ENCODE data around the gene HLA-DPA1.
A peak's percentile ranks its signal among the peaks of the same experiment; 100 is the strongest.

The HLA-DPA1 gene

DNA sequence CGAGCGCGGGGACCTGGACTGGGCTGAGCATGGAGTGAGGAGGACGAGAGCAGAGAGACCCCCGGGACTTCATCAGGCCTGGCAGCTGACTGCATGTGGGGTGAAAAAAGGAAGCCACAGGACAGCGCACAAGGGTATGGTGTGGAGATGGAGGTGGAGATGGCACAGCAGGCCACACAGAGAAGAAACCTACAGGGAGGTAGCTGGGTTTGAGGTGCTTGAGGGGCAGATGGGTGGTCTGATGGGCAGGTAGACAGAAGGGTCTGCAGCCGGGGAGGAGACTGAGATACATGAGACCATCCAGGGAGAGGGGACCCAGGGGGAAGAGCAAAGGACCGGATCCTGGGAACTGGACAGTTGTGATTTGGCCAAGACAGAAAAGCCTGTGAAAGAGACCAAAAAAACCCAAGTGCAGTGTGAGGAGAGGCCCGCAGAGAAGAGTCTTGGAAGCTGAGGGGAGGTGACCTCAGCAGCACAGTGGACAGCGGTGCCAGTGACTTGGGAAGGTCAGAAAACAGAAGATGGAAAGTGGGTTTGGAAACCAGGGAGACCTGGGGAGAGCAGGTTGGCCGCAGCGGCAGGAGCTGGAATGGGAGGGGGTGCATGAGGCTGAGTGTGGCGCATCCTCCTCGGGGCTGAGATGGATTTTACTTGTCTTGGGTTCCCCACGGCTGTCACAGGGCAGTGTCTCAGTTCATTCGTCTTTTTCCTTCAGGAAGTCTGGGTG, 7.8 kb upstream of the HLA-DPA1 start:
- H3K4me3 ChIP-seq (ENCODE audit: low read length) = peak overlapping the region; percentile 53
- no peaks in the 10 kb centered on the region for H3K9me3 ChIP-seq (ENCODE audit: low read length)
- peak overlapping the region; percentile 75 for H2AFZ ChIP-seq (ENCODE audit: low read depth, low read length)
- no peaks in the 10 kb centered on the region for H3K4me1 ChIP-seq (ENCODE audit: insufficient read depth, low read length)
- H3K27me3 ChIP-seq (ENCODE audit: insufficient read depth, low read length) = peaks cover 3% of the 10 kb centered on the region
- no peaks in the 10 kb centered on the region for H3K36me3 ChIP-seq (ENCODE audit: insufficient read depth, low read length)

DNA sequence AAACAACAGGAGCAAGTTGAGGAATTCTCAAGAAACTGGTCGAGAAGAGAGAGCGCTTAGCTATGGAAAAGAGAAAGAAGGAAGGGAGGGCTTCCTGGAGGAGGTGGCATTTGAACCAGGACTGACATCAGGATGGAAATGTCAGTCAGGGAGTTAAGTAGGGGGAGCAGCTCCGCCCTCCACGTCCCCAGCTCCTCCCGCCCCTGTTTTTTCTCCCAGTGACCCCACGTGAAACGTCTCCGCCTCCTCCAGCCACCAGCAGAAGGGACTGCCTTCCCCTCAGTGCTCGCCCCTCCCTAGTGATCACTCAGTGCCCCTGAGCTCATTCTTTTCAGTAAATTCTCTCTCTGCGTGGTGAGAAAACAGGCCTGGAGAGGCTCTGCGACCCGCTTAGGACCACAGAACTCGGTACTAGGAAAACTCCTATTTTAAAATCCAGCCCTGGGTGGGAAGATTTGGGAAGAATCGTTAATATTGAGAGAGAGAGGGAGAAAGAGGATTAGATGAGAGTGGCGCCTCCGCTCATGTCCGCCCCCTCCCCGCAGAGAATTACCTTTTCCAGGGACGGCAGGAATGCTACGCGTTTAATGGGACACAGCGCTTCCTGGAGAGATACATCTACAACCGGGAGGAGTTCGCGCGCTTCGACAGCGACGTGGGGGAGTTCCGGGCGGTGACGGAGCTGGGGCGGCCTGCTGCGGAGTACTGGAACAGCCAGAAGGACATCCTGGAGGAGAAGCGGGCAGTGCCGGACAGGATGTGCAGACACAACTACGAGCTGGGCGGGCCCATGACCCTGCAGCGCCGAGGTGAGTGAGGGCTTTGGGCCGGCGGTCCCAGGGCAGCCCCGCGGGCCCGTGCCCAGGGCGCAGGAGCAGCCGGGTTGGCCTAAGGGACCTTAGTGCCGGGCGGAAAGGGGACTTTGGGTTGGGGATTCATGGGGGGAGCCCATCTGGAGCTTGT, 7.0 kb upstream of the HLA-DPA1 start:
- Histone ChIP-seq H3K4me1 (ENCODE audit: insufficient read depth, low read length) (no peaks in the 10 kb centered on the region), H3K9me3 (ENCODE audit: low read length) (no peaks in the 10 kb centered on the region), H3K27me3 (ENCODE audit: insufficient read depth, low read length) (peaks cover 3% of the 10 kb centered on the region), H3K36me3 (ENCODE audit: insufficient read depth, low read length) (no peaks in the 10 kb centered on the region), H2AFZ (ENCODE audit: low read depth, low read length) (peak overlapping the region; percentile 75), H3K4me3 (ENCODE audit: low read length) (peak overlapping the region; percentile 53)

DNA sequence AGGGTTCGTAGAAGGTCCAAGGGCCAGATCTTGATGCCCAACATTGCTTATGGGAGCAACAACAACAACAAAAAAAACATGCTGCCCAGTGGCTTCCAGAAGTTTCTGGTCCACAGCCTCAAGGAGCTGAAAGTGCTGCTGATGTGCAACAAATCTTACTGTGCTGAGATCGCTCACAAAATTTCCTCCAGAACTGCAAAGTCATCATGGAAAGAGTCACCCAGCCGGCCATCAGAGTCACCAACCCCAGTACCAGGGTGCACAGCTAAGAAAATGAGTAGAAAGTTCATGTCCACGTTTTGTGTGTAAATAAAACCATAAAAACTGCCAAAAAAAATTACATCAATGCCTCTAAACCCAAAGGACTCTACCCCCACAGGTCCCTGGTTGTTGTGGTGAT, 6.1 kb upstream of the HLA-DPA1 start:
- no peaks in the 10 kb centered on the region for H3K9me3 ChIP-seq (ENCODE audit: low read length)
- no peaks in the 10 kb centered on the region for H3K4me1 ChIP-seq (ENCODE audit: insufficient read depth, low read length)
- peaks cover 3% of the 10 kb centered on the region for H3K27me3 ChIP-seq (ENCODE audit: insufficient read depth, low read length)
- H2AFZ ChIP-seq (ENCODE audit: low read depth, low read length) = no peak overlapping the region
- H3K4me3 ChIP-seq (ENCODE audit: low read length) = peak overlapping the region; percentile 53
- no peaks in the 10 kb centered on the region for H3K36me3 ChIP-seq (ENCODE audit: insufficient read depth, low read length)

DNA sequence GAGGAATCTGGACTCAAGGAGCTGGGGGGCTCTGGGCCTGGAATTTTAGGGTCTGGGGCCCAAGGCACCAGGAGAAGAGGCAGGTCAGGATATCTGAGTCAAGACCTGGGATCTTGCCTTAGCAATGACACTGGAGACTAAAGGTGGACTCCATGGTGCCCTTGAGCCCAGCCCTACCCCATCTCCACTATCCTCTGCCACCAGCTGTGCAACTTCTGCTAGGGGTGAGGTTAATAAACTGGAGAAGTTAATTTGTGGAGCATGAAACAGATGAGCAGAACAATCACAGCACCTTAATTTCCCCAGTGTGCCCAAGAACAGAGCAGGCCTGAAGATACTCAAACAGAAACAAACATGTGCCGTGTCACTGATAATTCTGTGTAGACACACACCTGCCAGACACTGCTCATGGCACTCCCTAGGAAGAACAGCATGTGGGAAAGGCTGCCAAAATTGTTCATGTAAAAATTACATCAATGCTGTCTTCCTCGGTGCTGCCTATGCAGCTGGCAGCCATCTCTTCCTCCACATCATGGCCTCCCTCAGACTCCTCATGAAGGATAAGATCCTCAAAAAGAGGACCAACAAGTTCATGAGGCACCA, 5.6 kb upstream of the HLA-DPA1 start:
- Histone ChIP-seq H3K4me3 (ENCODE audit: low read length) (no peak overlapping the region), H3K36me3 (ENCODE audit: insufficient read depth, low read length) (no peaks in the 10 kb centered on the region), H2AFZ (ENCODE audit: low read depth, low read length) (no peak overlapping the region), H3K4me1 (ENCODE audit: insufficient read depth, low read length) (no peaks in the 10 kb centered on the region), H3K27me3 (ENCODE audit: insufficient read depth, low read length) (peaks cover 3% of the 10 kb centered on the region), H3K9me3 (ENCODE audit: low read length) (no peaks in the 10 kb centered on the region)

DNA sequence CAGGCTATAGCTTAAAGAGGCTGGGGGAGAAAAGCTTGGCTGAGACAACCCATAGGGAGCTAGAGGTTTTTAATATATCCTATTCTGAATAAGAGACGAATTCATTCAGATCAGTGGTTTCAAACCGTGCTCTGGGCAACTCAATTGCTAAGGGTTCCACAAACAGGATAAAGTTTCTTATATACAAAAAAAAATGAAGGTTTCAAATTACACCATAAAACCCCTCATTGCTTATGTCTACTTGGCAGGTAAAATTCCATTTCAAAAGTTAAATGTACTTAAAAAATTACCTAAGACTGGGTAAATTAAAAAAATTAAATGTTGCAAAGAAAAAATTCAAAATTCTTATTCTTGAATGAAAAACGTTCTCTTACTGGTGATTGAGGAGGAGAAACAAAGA, 5.0 kb upstream of the HLA-DPA1 start:
- Histone ChIP-seq H3K9me3 (ENCODE audit: low read length) (no peaks in the 10 kb centered on the region), H2AFZ (ENCODE audit: low read depth, low read length) (no peak overlapping the region), H3K27me3 (ENCODE audit: insufficient read depth, low read length) (peaks cover 3% of the 10 kb centered on the region), H3K36me3 (ENCODE audit: insufficient read depth, low read length) (no peaks in the 10 kb centered on the region), H3K4me3 (ENCODE audit: low read length) (no peak overlapping the region), H3K4me1 (ENCODE audit: insufficient read depth, low read length) (no peaks in the 10 kb centered on the region)

DNA sequence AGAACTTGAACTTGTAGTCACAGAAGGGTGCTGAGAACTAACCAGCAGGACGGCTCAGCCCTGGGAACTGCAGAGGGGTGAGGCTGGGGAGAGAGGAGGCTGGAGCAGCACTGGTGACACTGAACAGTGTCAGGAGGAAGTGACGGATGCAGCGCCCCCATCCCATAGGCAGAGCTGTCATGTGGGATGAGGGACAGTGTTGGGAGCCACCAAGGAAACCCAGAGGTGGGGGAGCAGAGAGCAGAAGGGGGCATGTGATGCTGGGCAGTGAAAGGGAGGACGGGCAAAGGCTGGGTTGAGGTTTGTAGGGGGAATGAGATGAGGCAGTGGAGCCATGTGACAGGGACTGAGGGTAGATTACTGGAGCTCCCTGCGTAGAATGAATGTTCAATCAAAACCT, 4.5 kb upstream of the HLA-DPA1 start:
- Histone ChIP-seq H3K4me1 (ENCODE audit: insufficient read depth, low read length) (no peaks in the 10 kb centered on the region), H3K36me3 (ENCODE audit: insufficient read depth, low read length) (no peaks in the 10 kb centered on the region), H2AFZ (ENCODE audit: low read depth, low read length) (no peak overlapping the region), H3K9me3 (ENCODE audit: low read length) (no peaks in the 10 kb centered on the region), H3K27me3 (ENCODE audit: insufficient read depth, low read length) (peaks cover 3% of the 10 kb centered on the region), H3K4me3 (ENCODE audit: low read length) (no peak overlapping the region)

DNA sequence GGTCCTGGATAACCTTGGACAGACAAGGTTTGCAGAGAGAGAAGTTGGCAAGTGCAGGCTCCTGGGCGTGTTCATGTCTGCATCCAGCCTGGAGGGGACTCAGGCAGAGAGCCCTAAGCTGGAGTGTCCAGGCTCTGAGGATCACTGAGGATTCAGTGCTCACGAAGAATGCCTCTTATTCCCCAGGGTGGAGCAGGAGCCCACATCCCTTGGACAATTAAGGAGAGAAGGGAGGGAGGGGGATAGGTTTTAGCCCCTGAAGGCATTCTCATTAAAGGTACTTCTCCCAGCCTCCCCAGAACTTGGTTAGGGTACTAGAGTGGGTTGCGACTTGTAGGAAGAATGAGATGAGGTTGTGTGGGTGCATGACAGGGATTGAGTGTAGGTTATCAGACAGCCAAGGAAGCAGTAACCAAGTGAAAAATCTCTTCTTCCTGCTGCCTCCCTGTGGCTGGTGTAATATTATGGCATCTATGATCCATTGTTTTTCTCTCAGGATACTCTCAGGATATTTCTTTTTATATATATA, 3.0 kb upstream of the HLA-DPA1 start:
- no peak overlapping the region for H2AFZ ChIP-seq (ENCODE audit: low read depth, low read length)
- H3K27me3 ChIP-seq (ENCODE audit: insufficient read depth, low read length) = peaks cover 3% of the 10 kb centered on the region
- H3K36me3 ChIP-seq (ENCODE audit: insufficient read depth, low read length) = no peaks in the 10 kb centered on the region
- H3K9me3 ChIP-seq (ENCODE audit: low read length) = no peaks in the 10 kb centered on the region
- no peak overlapping the region for H3K4me3 ChIP-seq (ENCODE audit: low read length)
- H3K4me1 ChIP-seq (ENCODE audit: insufficient read depth, low read length) = no peaks in the 10 kb centered on the region

DNA sequence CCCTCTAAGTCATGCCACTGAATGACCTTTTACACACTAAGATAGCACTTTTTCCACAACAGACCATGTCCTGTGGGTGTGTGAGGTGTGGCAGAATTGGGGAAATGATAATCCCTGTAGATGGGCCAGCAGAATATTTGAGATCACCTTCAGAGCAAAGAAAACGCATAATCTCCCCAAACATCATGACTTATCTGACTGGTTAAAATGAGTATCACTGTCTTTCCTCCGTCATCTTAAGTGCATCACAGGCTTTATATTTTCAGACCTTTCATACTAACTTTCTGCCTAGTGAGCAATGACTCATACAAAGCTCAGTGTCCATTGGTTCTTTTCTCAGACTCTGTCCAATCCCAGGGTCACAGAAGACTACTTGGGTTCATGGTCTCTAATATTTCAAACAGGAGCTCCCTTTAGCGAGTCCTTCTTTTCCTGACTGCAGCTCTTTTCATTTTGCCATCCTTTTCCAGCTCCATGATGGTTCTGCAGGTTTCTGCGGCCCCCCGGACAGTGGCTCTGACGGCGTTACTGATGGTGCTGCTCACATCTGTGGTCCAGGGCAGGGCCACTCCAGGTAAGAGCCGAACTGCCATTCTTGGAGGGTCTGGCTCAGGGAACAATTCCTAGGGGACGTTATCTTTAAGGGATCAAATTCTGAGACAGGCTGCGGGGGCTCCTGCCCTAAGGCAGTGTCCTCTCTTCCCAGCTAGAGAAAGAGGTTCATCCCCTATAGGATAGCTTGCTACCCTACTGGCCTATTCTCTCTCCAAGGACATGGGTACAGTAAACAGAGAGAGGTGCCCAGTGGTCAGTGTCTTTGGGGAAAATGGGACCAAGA, 2.3 kb upstream of the HLA-DPA1 start, which contains the start of gene HLA-DPB1:
Gene HLA-DPB1 (plus strand): TSS at position 423 of the 838 bp plus-strand sequence. CDS start 52 bp downstream, at position 475.
- no peaks in the 10 kb centered on the region for H3K9me3 ChIP-seq (ENCODE audit: low read length)
- no peak within 1 kb of the TSS for H3K4me3 ChIP-seq (ENCODE audit: low read length)
- no peaks in the 10 kb centered on the region for H3K36me3 ChIP-seq (ENCODE audit: insufficient read depth, low read length)
- H2AFZ ChIP-seq (ENCODE audit: low read depth, low read length) = no peak within 1 kb of the TSS
- H3K27me3 ChIP-seq (ENCODE audit: insufficient read depth, low read length) = no peaks in the 10 kb centered on the region
- H3K4me1 ChIP-seq (ENCODE audit: insufficient read depth, low read length) = no peaks in the 10 kb centered on the region

DNA sequence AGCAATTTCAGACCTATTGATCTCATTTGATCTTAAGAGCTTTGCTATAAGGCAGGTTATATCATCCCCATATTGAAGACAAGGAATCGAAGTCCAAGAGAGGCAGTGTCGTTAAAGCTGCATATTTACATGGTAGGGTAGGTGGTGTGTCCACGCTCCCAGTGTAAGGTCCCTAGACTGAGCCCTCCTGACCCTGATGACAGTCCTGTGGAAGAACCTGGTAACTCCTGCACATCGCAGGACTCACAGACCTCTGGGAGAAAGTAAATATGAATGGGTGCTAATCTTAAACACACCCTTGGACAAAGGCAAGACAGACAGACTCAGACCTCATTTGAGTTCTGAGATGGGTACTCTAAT, 1.7 kb upstream of the HLA-DPA1 start:
- Histone ChIP-seq H3K36me3 (ENCODE audit: insufficient read depth, low read length) (no peaks in the 10 kb centered on the region), H3K9me3 (ENCODE audit: low read length) (no peaks in the 10 kb centered on the region), H3K4me3 (ENCODE audit: low read length) (no peak overlapping the region), H3K4me1 (ENCODE audit: insufficient read depth, low read length) (no peaks in the 10 kb centered on the region), H3K27me3 (ENCODE audit: insufficient read depth, low read length) (no peaks in the 10 kb centered on the region), H2AFZ (ENCODE audit: low read depth, low read length) (no peak overlapping the region)

DNA sequence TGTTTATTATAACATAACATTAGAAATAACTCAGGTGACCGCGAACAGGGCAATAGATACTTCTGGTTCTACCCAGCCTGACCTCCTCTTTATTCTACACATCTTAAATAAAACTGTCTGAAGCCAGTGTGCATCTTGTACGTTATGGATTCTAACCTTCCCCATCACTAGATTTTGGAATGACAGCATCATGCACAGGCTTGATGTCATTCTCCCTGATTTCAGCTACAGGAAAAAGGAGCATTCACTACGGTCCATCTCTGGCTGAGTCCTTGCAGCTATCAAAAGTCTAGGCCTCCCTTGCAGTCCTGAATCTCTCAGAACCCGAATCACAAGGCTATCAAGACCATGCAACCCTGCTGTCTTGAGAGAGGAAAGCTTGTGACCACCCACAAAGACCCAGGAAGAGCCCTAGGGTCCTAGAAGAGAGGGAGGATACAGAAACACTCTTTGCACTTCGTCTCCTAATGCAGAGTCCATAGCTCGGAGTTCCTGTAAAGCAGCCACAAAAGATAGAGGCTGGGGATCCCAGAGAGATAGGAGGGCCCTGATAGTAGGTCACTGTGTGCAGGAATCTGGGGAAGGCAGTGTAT, 845 bp downstream of the HLA-DPA1 start:
- Histone ChIP-seq H3K4me3 (ENCODE audit: low read length) (no peak overlapping the region), H3K27me3 (ENCODE audit: insufficient read depth, low read length) (no peaks in the 10 kb centered on the region), H2AFZ (ENCODE audit: low read depth, low read length) (no peak overlapping the region), H3K4me1 (ENCODE audit: insufficient read depth, low read length) (no peaks in the 10 kb centered on the region), H3K9me3 (ENCODE audit: low read length) (no peaks in the 10 kb centered on the region), H3K36me3 (ENCODE audit: insufficient read depth, low read length) (no peaks in the 10 kb centered on the region)

DNA sequence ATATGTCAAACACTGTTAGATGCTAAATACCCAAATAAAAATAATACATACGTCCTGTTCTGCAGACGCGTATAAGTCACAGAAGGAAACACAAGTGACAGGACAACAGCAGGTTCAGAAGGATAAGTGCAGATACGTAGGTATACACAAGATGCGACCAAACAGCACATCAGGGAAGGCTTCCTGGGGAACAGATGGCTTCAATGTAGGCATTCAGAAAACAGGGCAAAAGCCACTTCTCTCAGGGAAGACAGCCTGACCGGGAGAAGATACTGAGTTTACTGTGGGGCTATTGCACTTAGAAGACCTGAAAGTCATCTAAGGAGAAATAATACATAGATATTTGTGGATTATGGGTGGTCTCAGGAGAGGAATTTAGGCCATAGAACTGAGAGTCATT, 1.9 kb downstream of the HLA-DPA1 start:
- Histone ChIP-seq H3K9me3 (ENCODE audit: low read length) (no peaks in the 10 kb centered on the region), H3K27me3 (ENCODE audit: insufficient read depth, low read length) (no peaks in the 10 kb centered on the region), H2AFZ (ENCODE audit: low read depth, low read length) (no peak overlapping the region), H3K36me3 (ENCODE audit: insufficient read depth, low read length) (no peaks in the 10 kb centered on the region), H3K4me3 (ENCODE audit: low read length) (no peak overlapping the region), H3K4me1 (ENCODE audit: insufficient read depth, low read length) (no peaks in the 10 kb centered on the region)

DNA sequence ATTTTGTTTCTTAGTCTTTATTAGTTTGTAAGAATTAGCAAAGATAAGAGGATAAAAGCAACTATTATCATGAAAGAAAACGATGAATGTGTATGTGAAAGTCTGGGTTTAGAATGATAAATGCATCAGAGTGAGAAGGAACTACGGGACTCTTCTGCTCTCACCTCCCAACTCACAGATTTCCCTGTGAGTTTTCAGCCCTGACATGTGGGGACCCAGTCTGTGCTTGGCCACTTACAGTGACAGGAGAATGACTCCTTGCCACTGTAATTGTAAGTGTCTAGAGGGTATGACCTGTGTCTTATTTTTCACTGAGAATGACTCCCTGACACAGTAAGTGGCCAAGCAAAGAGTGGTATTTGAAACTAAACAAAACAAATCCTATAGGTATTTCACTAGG, 2.5 kb downstream of the HLA-DPA1 start:
- Histone ChIP-seq H2AFZ (ENCODE audit: low read depth, low read length) (no peak overlapping the region), H3K27me3 (ENCODE audit: insufficient read depth, low read length) (no peaks in the 10 kb centered on the region), H3K36me3 (ENCODE audit: insufficient read depth, low read length) (no peaks in the 10 kb centered on the region), H3K4me3 (ENCODE audit: low read length) (no peak overlapping the region), H3K9me3 (ENCODE audit: low read length) (no peaks in the 10 kb centered on the region), H3K4me1 (ENCODE audit: insufficient read depth, low read length) (no peaks in the 10 kb centered on the region)
